Measurements from ENCODE around the gene EIF4G1.

The EIF4G1 gene

GRCh38 chr3:184344579-184345316 lies 30.3 kb downstream of the EIF4G1 start:
- H3K4me3 ChIP-seq (ENCODE audit: control insufficient read depth, low read depth, low read length): no peak overlapping the region
- TF ChIP-seq CTCF (conservative IDR thresholded peaks at IDR 0.05; ENCODE audit: control insufficient read depth, insufficient read depth, low read depth, low read length): no peak
- DNase-seq (ENCODE audit: low read depth): no peak

GRCh38 chr3:184345317-184346144 lies 31.1 kb downstream of the EIF4G1 start:
- peak; percentile 43 for TF ChIP-seq CTCF (conservative IDR thresholded peaks at IDR 0.05; ENCODE audit: control insufficient read depth, insufficient read depth, low read depth, low read length)
- DNase-seq (ENCODE audit: low read depth): peak; percentile 67
- no peak overlapping the region for H3K4me3 ChIP-seq (ENCODE audit: control insufficient read depth, low read depth, low read length)

DNA sequence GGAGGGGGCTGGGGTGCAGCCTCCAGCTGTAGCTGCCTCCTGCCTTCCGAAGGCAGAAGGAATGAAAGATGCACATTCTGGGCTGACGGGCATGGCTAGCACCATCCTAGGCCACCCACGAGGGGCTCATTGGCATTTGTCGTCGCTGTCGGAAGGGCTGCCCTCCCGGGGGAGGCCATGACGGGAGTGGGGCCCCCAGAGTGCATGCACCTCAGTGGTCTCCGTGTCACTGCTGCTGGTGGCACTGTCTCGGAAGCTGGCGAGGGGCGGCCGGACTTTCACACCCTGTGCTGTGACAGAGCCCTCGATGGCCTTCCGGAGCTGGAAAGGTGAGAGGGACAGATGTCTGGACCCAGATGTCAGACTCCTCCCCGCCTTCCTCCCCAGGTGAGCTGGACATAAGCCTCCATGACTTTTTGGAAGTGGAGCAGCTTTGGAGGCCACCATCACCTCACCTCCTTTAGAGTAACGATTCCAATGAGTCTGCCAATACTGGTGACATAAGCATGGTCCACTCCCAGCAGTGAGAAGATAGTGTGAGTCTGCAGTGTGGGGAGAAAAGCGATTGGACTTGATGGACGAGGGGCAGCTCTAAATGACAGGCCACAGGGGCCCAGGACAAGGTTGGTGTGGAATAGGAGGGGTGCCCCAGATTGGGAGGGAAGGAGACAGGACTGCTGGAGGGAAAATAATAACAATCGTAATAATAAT lies 32.2 kb downstream of the EIF4G1 start:
- TF ChIP-seq CTCF (conservative IDR thresholded peaks at IDR 0.05; ENCODE audit: control insufficient read depth, insufficient read depth, low read depth, low read length): no peak
- no peak overlapping the region for H3K4me3 ChIP-seq (ENCODE audit: control insufficient read depth, low read depth, low read length)
- DNase-seq (ENCODE audit: low read depth): no peak

- peak; percentile 54 for DNase-seq (ENCODE audit: low read depth)
- no peak overlapping the region for H3K4me3 ChIP-seq (ENCODE audit: control insufficient read depth, low read depth, low read length)
- TF ChIP-seq CTCF (conservative IDR thresholded peaks at IDR 0.05; ENCODE audit: control insufficient read depth, insufficient read depth, low read depth, low read length): no peak
These were observed 33.1 kb downstream of the EIF4G1 start for GRCh38 chr3:184347321-184348056.

GRCh38 chr3:184348057-184348382 lies 33.6 kb downstream of the EIF4G1 start:
- no peak for TF ChIP-seq CTCF (conservative IDR thresholded peaks at IDR 0.05; ENCODE audit: control insufficient read depth, insufficient read depth, low read depth, low read length)

More at GRCh38 chr3:184348057-184348382, 33.6 kb downstream of the EIF4G1 start:
- no peak overlapping the region for H3K4me3 ChIP-seq (ENCODE audit: control insufficient read depth, low read depth, low read length)
- no peak for DNase-seq (ENCODE audit: low read depth)
